ENCODE measurements around the gene DDX54.

The DDX54 gene

GRCh38 chr12:113202300-113203075, 17.2 kb upstream of the DDX54 start:
- Histone ChIP-seq H3K36me3 (no peaks in the 10 kb centered on the region), H3K4me1 (ENCODE audit: control insufficient read depth in 1 of 2, insufficient read depth in 1 of 2, low read depth in 1 of 2, low read length in 1 of 2) (peaks cover 14 to 44% of the 10 kb centered on the region in 2 experiments), H3K9me3 (no peaks in the 10 kb centered on the region), H3K27me3 (no peaks in the 10 kb centered on the region), H3K27ac (no peak overlapping the region), H3K4me3 (ENCODE audit: low read depth in 1 of 2, low read length in 1 of 2) (no peak overlapping the region)
- TF ChIP-seq, protein P1, sequence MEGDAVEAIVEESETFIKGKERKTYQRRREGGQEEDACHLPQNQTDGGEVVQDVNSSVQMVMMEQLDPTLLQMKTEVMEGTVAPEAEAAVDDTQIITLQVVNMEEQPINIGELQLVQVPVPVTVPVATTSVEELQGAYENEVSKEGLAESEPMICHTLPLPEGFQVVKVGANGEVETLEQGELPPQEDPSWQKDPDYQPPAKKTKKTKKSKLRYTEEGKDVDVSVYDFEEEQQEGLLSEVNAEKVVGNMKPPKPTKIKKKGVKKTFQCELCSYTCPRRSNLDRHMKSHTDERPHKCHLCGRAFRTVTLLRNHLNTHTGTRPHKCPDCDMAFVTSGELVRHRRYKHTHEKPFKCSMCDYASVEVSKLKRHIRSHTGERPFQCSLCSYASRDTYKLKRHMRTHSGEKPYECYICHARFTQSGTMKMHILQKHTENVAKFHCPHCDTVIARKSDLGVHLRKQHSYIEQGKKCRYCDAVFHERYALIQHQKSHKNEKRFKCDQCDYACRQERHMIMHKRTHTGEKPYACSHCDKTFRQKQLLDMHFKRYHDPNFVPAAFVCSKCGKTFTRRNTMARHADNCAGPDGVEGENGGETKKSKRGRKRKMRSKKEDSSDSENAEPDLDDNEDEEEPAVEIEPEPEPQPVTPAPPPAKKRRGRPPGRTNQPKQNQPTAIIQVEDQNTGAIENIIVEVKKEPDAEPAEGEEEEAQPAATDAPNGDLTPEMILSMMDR (IDR thresholded peaks at IDR 0.05): no peak

DNA sequence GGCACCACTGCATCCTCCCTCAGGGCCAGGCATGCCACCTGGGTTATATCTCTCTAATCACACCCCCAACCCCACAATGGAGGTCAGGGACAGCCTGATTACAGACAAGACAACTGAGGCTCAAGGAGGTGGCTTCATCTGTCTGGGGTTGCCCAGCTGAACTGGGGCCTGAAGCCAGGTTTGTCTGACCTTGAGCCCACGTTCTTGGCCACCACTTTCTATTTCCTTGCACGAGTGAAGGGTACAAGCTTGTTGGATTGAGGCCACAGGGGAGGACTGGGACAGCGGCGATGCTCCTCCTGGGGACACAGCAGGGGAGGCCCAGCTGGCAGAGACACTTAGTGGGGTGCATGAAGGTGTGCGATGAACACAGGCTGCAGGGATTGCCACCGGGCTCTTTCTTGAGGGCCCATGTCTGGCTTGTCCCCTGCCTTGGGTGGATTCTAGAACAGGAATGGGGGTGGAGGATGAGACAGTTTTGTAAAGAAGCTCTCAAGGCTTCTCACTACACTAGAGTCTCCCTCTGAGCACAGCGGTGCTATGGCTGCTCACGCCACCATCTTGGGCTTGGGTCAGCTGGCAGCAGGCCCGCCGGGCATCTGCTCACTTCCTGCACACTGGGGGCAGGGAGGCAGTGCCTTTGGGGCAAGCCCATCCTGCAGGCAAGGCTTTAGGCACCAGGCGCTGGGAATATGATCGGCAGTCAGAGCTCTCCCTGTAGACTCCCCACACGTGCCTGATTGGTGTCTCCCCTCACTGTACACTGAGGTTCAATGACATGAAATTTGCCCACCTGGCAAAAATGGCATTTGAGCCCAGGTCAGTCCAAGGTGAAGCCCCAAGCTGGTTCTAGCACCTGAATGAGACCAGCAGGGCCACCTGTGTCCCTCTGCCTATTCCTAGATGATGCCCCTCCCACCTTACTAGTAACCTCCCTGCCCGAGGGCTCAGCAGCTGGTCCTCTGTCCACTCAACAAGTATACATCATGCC, 16.2 kb upstream of the DDX54 start:
- H3K4me1 ChIP-seq (ENCODE audit: control insufficient read depth in 1 of 2, insufficient read depth in 1 of 2, low read depth in 1 of 2, low read length in 1 of 2): peaks cover 7 to 33% of the 10 kb centered on the region in 2 experiments
- H3K36me3 ChIP-seq: no peaks in the 10 kb centered on the region
- no peaks in the 10 kb centered on the region for H3K9me3 ChIP-seq
- H3K4me3 ChIP-seq (ENCODE audit: low read depth in 1 of 2, low read length in 1 of 2): no peak overlapping the region
- TF ChIP-seq, protein P1 (IDR thresholded peaks at IDR 0.05): no peak
- H3K27me3 ChIP-seq: no peaks in the 10 kb centered on the region
- no peak overlapping the region for H3K27ac ChIP-seq

DNA sequence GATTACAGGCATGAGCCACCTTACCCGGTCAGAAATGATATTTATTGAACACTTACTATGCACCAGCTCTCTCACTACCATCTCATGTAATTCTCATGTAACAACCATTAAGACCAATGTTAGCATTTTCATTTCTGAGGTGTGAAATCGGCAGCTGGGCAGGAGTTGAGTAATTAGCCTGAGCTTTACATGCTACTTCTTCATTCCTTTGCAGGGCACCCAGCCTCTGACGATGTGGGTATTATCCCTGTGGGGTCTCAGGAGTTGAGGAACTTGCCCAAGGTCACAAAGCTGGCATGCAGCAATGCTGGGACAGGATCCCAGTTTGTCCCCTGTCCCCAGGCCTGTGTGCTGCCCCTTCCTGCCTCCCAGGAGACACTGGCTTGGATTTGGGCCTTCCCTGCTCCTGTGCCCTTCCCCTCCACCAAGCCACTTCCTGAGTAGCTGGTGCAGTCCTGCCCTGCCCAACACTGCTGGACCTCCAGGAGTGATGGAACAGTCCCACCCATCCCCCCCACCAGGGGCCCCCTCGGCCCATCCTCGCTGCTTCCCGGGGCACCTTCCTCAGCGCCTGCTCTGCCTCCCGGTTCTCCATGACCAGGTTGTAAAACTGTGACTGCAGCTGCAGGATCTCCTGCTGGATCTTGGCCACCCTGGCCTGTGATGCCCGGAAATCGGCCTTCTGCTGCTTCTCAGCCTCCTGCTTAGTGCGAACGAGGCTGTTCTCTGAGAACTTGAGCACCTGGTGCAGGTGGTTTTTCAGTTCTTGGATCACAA, 14.9 kb upstream of the DDX54 start:
- Histone ChIP-seq H3K9me3 (no peaks in the 10 kb centered on the region), H3K4me3 (ENCODE audit: low read depth in 1 of 2, low read length in 1 of 2) (no peak overlapping the region), H3K4me1 (ENCODE audit: control insufficient read depth in 1 of 2, insufficient read depth in 1 of 2, low read depth in 1 of 2, low read length in 1 of 2) (peaks cover 7 to 28% of the 10 kb centered on the region in 2 experiments), H3K36me3 (no peaks in the 10 kb centered on the region), H3K27ac (no peak overlapping the region), H3K27me3 (no peaks in the 10 kb centered on the region)
- TF ChIP-seq, protein P1 (IDR thresholded peaks at IDR 0.05): no peak

- H3K9me3 ChIP-seq: no peaks in the 10 kb centered on the region
- no peak overlapping the region for H3K4me3 ChIP-seq (ENCODE audit: low read depth in 1 of 2, low read length in 1 of 2)
- H3K27me3 ChIP-seq: no peaks in the 10 kb centered on the region
- peaks cover 7 to 18% of the 10 kb centered on the region in 2 experiments for H3K4me1 ChIP-seq (ENCODE audit: control insufficient read depth in 1 of 2, insufficient read depth in 1 of 2, low read depth in 1 of 2, low read length in 1 of 2)
- H3K27ac ChIP-seq: no peak overlapping the region
- TF ChIP-seq, protein P1 (IDR thresholded peaks at IDR 0.05): no peak
- no peaks in the 10 kb centered on the region for H3K36me3 ChIP-seq
These were observed 13.0 kb upstream of the DDX54 start for GRCh38 chr12:113198296-113198695.

DNA sequence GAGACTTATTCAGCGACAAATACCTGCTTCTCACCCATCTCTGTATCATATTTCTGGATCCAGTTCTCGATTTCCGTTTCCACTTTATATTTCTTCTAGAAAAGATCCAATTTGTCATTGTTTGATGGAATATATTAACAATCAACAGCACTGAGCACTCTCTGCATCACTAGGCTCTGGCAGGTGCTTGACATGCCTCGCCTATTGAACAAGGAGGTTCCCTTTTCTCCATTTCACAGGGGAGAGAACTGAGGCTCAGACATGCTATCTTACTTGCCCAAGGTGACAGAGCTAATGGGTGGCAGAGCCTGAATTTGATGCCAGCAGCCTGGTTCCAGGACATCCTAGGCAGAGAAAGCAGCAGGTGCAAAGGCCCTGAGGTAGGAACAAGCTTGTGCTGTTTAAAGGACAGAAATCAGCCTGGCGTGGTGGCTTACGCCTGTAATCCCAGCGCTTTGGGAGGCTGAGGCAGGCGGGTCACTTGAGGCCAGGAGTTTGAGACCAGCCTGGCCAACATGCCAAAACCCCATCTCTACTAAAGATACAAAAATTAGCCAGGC, 12.3 kb upstream of the DDX54 start:
- Histone ChIP-seq H3K9me3 (no peaks in the 10 kb centered on the region), H3K4me1 (ENCODE audit: control insufficient read depth in 1 of 2, insufficient read depth in 1 of 2, low read depth in 1 of 2, low read length in 1 of 2) (peaks cover 7 to 12% of the 10 kb centered on the region in 2 experiments), H3K4me3 (ENCODE audit: low read depth in 1 of 2, low read length in 1 of 2) (no peak overlapping the region), H3K27ac (no peak overlapping the region), H3K36me3 (no peaks in the 10 kb centered on the region), H3K27me3 (no peaks in the 10 kb centered on the region)
- TF ChIP-seq, protein P1 (IDR thresholded peaks at IDR 0.05): no peak
